Hepatocyte (in vitro differentiated cells): ENCODE data around the gene CATSPERB.
"Not testable (repeated sequence)": the region's sequence is repeated elsewhere in the genome, so short reads cannot be mapped to it uniquely, and the experiment has no call there.

Experiments used
- EZH2 ChIP-seq: fragments of 200-600 bp; sonication (generic); IDR thresholded peaks from 2 replicates; pipeline ENCODE4 v1.6.1; 2016; ENCODE audit warnings: antibody characterized with exemption, mild to moderate bottlenecking, borderline replicate concordance
- TF ChIP-seq, protein P1 (sequence below): fragments of 200-600 bp; sonication (generic); IDR thresholded peaks from 2 replicates; pipeline ENCODE4 v1.5.1; 2016; ENCODE audit warnings: antibody characterized with exemption, mild to moderate bottlenecking; ENCODE audit not compliant: poor library complexity

DNA sequence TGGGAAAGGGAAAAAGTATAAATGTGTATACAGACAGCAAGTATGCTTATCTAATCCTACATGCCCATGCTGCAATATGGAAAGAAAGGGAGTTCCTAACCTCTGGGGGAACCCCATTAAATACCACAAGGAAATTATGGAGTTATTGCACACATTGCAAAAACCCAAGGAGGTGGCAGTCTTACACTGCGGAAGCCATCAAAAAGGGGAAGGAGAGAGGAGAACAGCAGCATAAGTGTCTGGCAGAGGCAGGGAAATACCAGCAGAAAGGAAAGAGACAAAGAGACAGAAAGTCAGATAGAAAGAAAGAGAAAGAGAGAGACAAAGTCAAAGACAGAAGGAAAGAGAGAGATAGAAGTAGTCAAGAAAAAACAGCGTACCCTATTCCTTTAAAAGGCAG lies 64.8 kb downstream of the CATSPERB start:
- TF ChIP-seq, protein P1, sequence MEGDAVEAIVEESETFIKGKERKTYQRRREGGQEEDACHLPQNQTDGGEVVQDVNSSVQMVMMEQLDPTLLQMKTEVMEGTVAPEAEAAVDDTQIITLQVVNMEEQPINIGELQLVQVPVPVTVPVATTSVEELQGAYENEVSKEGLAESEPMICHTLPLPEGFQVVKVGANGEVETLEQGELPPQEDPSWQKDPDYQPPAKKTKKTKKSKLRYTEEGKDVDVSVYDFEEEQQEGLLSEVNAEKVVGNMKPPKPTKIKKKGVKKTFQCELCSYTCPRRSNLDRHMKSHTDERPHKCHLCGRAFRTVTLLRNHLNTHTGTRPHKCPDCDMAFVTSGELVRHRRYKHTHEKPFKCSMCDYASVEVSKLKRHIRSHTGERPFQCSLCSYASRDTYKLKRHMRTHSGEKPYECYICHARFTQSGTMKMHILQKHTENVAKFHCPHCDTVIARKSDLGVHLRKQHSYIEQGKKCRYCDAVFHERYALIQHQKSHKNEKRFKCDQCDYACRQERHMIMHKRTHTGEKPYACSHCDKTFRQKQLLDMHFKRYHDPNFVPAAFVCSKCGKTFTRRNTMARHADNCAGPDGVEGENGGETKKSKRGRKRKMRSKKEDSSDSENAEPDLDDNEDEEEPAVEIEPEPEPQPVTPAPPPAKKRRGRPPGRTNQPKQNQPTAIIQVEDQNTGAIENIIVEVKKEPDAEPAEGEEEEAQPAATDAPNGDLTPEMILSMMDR = not testable (repeated sequence)
- TF ChIP-seq EZH2 = not testable (repeated sequence)
